Testis (tissue), 3 donors: ENCODE data around the gene KLHL33. TPM values are rescaled to one million over a fixed set of nuclear protein-coding genes. Genes with fewer than 3 reads are reported as not detected.

Source experiments
- DNase-seq: peaks from one replicate; pipeline ENCODE4 v3.0.0-alpha.2; 2019
- H3K27ac ChIP-seq, 2 donors: fragments of 200-600 bp; sonication (generic); one replicate each; pipeline ENCODE4 v1.5.1; 2019
- H3K27me3 ChIP-seq: fragments of 200-600 bp; sonication (generic); one replicate; pipeline ENCODE4 v1.5.1; 2019
- H3K36me3 ChIP-seq: fragments of 200-600 bp; sonication (generic); one replicate; pipeline ENCODE4 v1.5.1; 2017; ENCODE audit warnings: low read depth; ENCODE audit errors: missing control alignments
- H3K4me1 ChIP-seq: fragments of 200-600 bp; sonication (generic); one replicate; pipeline ENCODE4 v1.5.1; 2019
- H3K4me3 ChIP-seq, 2 donors: fragments of 200-600 bp; sonication (generic); one replicate each; pipeline ENCODE4 v1.5.1; 2017 to 2019
- H3K9me3 ChIP-seq: fragments of 200-600 bp; sonication (generic); one replicate; pipeline ENCODE4 v1.5.1; 2017
- POLR2A ChIP-seq: fragments of 450-650 bp; IDR thresholded peaks from one replicate; pipeline ENCODE4 v1.6.1; 2017; ENCODE audit warnings: antibody characterized with exemption, mild to moderate bottlenecking, moderate library complexity
- WGBS, 2 donors: methylation state at CpG; one replicate each; pipeline ENCODE4 v1.1.5; 2018; 5-methylcytosine and 5-hydroxymethylcytosine counted together
- intact Hi-C: fragments of 100-400 bp; cut with DNase I; formaldehyde crosslinking; loops from one replicate; pipeline ENCODE4 v1.15.1; 2023; ENCODE audit warnings: low total_unique reads
- polyA plus RNA-seq: library from polyadenylated mRNA; stranded (reverse); fragments of 350-450 nt; fragmentation: Illumina TruSeq; extraction: RNeasy Lipid Tissue Mini Kit (QIAGEN cat#74804); gene quantifications from one replicate; pipeline ENCODE4 v1.2.3, GENCODE V29; 2014; ENCODE audit warnings: low read depth, low replicate concordance; ENCODE audit not compliant: insufficient read depth
- total RNA-seq, 2 donors: library from RNA; depleted of rRNA; stranded (reverse); fragments of >200 nt; gene quantifications; one replicate each; pipeline ENCODE4 v1.2.3, GENCODE V29; 2016
- TF ChIP-seq, protein P1 (sequence below), 3 experiments: fragments of 450-650 bp in 2 of 3; fragments of 200-600 bp in 1 of 3; sonication (generic) in 1 of 3; IDR thresholded peaks; one replicate each; pipeline ENCODE4 v1.5.1; 2016 to 2019; ENCODE audit warnings: antibody characterized with exemption in 3 of 3, mild to moderate bottlenecking in 2 of 3, moderate library complexity in 1 of 3

Gene KLHL33
- total and polyA plus RNA-seq, 3 donors from 2014 or later, result 0.67 to 1.6 (median 1.2) TPM

DNA sequence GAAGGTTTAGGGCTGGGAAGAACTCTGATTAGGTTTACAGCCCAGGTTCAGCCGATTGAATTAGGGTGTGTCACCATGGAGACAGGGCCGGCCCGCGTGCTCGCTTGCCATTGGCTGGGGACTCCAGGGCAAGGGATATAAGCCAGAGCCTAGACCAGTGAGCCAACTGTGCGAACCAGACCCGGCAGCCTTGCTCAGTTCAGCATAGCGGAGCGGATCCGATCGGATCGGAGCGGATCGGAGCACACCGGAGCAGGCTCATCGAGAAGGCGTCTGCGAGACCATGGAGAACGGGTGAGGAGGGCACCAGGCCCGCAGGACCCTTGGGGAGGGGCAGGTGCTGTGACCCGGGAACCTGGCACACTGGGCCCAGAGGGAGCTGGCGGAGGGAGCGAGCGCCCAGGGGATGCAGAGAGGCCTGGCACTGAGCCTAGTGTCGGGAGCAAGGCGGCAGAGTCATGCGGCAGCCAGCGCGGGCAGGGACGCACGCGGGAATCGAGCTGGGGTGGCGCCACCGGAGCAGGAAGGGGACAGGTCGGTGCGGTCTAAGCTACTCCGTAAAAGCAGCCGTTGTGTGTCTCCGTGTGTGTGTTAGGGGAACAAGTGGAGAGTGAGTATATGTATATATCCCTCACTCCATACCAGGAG, 33.4 kb upstream of the KLHL33 start, which contains the start of gene PNP:
PNP (plus strand) TSS at position 165 of the 648 bp plus-strand sequence; CDS start at position 284, 119 bp downstream.
- intact Hi-C loops, result no loop called here
- no peaks in the 10 kb centered on the region for H3K36me3 ChIP-seq
- no peaks in the 10 kb centered on the region for H3K27me3 ChIP-seq
- peak; percentile 92 for DNase-seq
- H3K9me3 ChIP-seq, result no peaks in the 10 kb centered on the region
- H3K27ac ChIP-seq, result peak within 1 kb of the TSS; percentile 36 to 70
- WGBS, 2 donors, result 0 to 1% methylated on average over 25 to 40 of the region's 40 CpGs
- no peak for TF ChIP-seq POLR2A
- TF ChIP-seq, protein P1, sequence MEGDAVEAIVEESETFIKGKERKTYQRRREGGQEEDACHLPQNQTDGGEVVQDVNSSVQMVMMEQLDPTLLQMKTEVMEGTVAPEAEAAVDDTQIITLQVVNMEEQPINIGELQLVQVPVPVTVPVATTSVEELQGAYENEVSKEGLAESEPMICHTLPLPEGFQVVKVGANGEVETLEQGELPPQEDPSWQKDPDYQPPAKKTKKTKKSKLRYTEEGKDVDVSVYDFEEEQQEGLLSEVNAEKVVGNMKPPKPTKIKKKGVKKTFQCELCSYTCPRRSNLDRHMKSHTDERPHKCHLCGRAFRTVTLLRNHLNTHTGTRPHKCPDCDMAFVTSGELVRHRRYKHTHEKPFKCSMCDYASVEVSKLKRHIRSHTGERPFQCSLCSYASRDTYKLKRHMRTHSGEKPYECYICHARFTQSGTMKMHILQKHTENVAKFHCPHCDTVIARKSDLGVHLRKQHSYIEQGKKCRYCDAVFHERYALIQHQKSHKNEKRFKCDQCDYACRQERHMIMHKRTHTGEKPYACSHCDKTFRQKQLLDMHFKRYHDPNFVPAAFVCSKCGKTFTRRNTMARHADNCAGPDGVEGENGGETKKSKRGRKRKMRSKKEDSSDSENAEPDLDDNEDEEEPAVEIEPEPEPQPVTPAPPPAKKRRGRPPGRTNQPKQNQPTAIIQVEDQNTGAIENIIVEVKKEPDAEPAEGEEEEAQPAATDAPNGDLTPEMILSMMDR (IDR thresholded peaks at IDR 0.05), result no peak
- no peaks in the 10 kb centered on the region for H3K4me1 ChIP-seq
- H3K4me3 ChIP-seq, result peak within 1 kb of the TSS; percentile 61 to 72

GRCh38 chr14:20468764-20469241, 32.8 kb upstream of the KLHL33 start:
- intact Hi-C loops, result no loop called here
- 23 to 32% methylated on average over 11 to 16 of the region's 16 CpGs for WGBS, 2 donors
- Histone ChIP-seq H3K4me1 (no peaks in the 10 kb centered on the region), H3K27ac (peak overlapping the region; percentile 36 to 70), H3K9me3 (no peaks in the 10 kb centered on the region), H3K36me3 (no peaks in the 10 kb centered on the region), H3K4me3 (peak overlapping the region; percentile 61 to 72), H3K27me3 (no peaks in the 10 kb centered on the region)
- TF ChIP-seq, protein P1 (IDR thresholded peaks at IDR 0.05), result no peak
- TF ChIP-seq POLR2A, result no peak
- DNase-seq, result no peak

- Histone ChIP-seq H3K27ac (peak within 1 kb of the TSS; percentile 96), H3K4me1 (peaks cover 10% of the 10 kb centered on the region), H3K27me3 (no peaks in the 10 kb centered on the region), H3K36me3 (no peaks in the 10 kb centered on the region), H3K4me3 (peak within 1 kb of the TSS; percentile 97 to 99), H3K9me3 (no peaks in the 10 kb centered on the region)
- no peak for TF ChIP-seq POLR2A
- TF ChIP-seq, protein P1 (IDR thresholded peaks at IDR 0.05), result no peak
- DNase-seq, result peak; percentile 100
- intact Hi-C loops, result no loop called here
- 0 to 1% methylated on average over 29 to 56 of the region's 67 CpGs for WGBS, 2 donors
Measured at GRCh38 chr14:20461225-20462141, 25.5 kb upstream of the KLHL33 start, which contains the start of gene PIP4P1. Gene PIP4P1, minus strand, starts transcription at chr14:20461434. Its CDS starts 109 bp downstream, at chr14:20461325.

DNA sequence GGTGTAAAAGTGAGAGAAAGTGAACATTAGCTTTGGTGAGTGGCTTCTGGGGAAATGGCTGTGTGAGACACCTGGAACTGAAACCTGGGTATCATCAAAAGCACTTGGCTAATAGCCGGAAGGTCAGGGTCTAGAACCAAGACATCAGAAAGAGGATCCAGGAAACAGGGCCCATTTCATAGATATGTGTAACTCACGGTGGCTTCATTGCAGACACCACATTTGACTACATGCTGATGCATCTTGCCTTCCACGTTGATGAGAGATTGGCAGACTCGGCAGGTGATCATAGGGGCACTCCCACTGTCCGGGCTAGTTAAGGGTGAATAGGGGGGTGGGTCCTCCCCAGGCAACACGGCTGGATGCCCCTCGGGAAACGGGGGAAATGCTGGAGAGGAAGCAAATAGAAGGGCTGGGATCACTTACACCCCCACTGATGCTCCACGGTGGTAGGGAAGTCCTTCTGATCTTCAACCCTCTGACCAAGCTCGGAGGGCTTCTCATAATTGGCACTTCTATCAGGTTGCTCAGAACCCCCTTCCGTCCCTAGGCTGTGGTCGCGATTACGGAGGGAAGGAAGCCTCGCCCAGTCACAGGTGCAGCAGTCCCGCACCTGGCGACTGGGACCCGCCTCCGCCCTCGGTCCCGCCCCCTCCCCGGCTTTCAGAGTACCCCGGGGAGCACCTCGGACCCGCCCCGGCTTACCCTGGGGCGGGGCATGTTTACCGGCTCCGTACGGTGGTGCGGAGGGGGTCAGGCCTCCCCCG, 24.7 kb upstream of the KLHL33 start:
- Histone ChIP-seq H3K36me3 (no peaks in the 10 kb centered on the region), H3K4me3 (peak overlapping the region; percentile 97 to 99), H3K27ac (peak overlapping the region; percentile 96), H3K27me3 (no peaks in the 10 kb centered on the region), H3K9me3 (no peaks in the 10 kb centered on the region), H3K4me1 (peaks cover 15% of the 10 kb centered on the region)
- intact Hi-C loops, result no loop called here
- DNase-seq, result no peak
- 3 to 7% methylated on average over 22 to 32 of the region's 32 CpGs for WGBS, 2 donors
- TF ChIP-seq, protein P1 (IDR thresholded peaks at IDR 0.05), result no peak
- no peak for TF ChIP-seq POLR2A
